ENCODE results near the gene RGS7.

Gene RGS7

DNA sequence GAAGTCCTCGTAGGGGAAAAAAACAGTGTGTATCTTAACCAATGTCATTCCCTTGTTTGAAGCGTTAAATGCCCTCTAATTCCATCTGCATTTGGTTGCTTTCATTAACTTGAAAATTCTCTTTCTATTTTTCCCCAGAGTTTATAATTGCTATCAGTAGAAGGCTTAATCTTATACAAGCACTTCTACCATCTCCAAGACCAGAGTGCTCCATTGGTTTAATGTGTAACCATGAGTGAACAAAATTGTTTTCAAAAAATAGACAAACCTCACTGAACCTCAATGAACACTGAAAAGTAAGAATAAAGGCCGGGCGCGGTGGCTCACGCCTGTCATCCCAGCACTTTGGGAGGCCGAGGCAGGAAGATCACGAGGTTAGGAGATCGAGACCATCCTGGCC is 141.3 kb downstream of the RGS7 start:
- 83 to 98% methylated on average over 2 to 7 of the region's 9 CpGs for WGBS, 2 experiments (ENCODE audit: insufficient coverage in 2 of 2)
- Histone ChIP-seq H3K27ac (ENCODE audit: low read depth, low read length, severe bottlenecking) (no peak overlapping the region), H3K36me3 (ENCODE audit: control insufficient read depth, insufficient read depth, low read length) (no peaks in the 10 kb centered on the region), H3K4me1 (ENCODE audit: control insufficient read depth, insufficient read depth, low read length, poor library complexity, severe bottlenecking) (no peaks in the 10 kb centered on the region), H3K9me3 (ENCODE audit: control insufficient read depth, low read length) (no peaks in the 10 kb centered on the region), H3K4me3 (ENCODE audit: extremely low read depth, insufficient read depth, low read length, poor library complexity, severe bottlenecking) (no peak overlapping the region)

DNA sequence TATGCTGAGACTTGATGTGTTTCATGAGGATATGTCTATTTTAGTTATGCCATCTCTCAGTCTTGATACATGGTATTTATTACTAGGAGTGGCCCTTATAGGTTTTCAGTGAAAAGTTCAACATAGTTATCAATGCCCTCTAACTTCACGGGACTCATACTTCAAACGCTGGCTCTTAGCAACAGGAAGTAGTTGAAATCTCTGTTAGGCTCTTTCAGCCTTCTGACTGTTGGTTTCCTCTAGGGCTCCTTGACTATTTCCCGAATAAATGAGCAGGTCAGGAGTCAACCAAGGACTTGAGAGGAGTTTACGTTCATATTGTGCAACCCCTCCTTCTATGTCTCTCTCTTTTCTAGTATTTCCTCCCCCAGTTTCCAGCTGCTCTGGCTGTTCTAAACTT is 141.8 kb downstream of the RGS7 start:
- H3K27ac ChIP-seq (ENCODE audit: low read depth, low read length, severe bottlenecking) = no peak overlapping the region

DNA sequence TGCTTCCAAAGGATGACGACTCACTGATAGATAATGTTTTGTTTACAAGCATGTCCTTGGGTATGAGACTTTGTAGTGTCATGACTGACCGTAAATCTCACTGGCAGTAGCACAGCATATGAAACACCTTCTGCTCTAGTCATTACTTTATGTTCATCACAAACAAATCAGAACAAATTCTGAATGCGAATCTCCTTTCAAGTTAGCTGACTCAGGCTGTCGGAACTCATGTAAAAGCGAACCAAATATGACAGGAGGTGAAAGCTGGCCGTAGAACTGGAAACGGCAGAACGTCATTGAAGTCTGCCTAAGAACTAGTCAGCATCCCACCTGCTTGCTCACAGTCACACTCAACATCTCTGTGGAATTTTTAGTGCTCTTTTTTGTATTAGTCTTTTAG is 143.9 kb downstream of the RGS7 start:
- Histone ChIP-seq H3K4me3 (ENCODE audit: extremely low read depth, insufficient read depth, low read length, poor library complexity, severe bottlenecking) (no peak overlapping the region), H3K4me1 (ENCODE audit: control insufficient read depth, insufficient read depth, low read length, poor library complexity, severe bottlenecking) (no peaks in the 10 kb centered on the region), H3K9me3 (ENCODE audit: control insufficient read depth, low read length) (no peaks in the 10 kb centered on the region), H3K36me3 (ENCODE audit: control insufficient read depth, insufficient read depth, low read length) (no peaks in the 10 kb centered on the region), H3K27ac (ENCODE audit: low read depth, low read length, severe bottlenecking) (no peak overlapping the region)
- 93 to 96% methylated on average over 5 to 6 of the region's 8 CpGs for WGBS, 2 experiments (ENCODE audit: insufficient coverage in 2 of 2)

More for the DNA sequence above, 141.8 kb downstream of the RGS7 start:
- Histone ChIP-seq H3K36me3 (ENCODE audit: control insufficient read depth, insufficient read depth, low read length) (no peaks in the 10 kb centered on the region), H3K9me3 (ENCODE audit: control insufficient read depth, low read length) (no peaks in the 10 kb centered on the region), H3K4me3 (ENCODE audit: extremely low read depth, insufficient read depth, low read length, poor library complexity, severe bottlenecking) (no peak overlapping the region), H3K4me1 (ENCODE audit: control insufficient read depth, insufficient read depth, low read length, poor library complexity, severe bottlenecking) (no peaks in the 10 kb centered on the region)
- WGBS, 2 experiments (ENCODE audit: insufficient coverage in 2 of 2) = 82 to 86% methylated on average over 2 to 4 of the region's 4 CpGs

DNA sequence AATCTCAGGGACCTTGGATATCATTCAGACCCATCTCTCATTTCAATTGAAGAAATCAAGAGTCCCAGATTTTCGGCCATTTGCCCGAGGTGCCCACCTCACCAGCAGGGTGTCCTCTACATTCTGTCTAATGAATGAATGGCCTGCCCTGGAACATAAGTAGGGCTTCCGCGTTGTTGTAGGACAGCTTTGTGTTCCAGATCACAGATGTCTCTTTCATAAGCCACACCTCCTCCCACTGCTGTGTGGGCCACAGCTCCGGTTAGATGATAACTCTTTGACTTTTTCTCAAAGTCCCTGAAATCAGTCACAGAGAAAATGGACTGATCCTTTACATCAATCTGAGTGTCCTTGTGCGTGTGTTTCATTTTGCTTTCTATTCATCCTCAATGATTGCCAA is 144.4 kb downstream of the RGS7 start:
- H3K27ac ChIP-seq (ENCODE audit: low read depth, low read length, severe bottlenecking) = no peak overlapping the region
- H3K36me3 ChIP-seq (ENCODE audit: control insufficient read depth, insufficient read depth, low read length) = no peaks in the 10 kb centered on the region
- no peak overlapping the region for H3K4me3 ChIP-seq (ENCODE audit: extremely low read depth, insufficient read depth, low read length, poor library complexity, severe bottlenecking)
- 82 to 92% methylated on average over 5 to 6 of the region's 6 CpGs for WGBS, 2 experiments (ENCODE audit: insufficient coverage in 2 of 2)
- H3K4me1 ChIP-seq (ENCODE audit: control insufficient read depth, insufficient read depth, low read length, poor library complexity, severe bottlenecking) = no peaks in the 10 kb centered on the region
- H3K9me3 ChIP-seq (ENCODE audit: control insufficient read depth, low read length) = no peaks in the 10 kb centered on the region

DNA sequence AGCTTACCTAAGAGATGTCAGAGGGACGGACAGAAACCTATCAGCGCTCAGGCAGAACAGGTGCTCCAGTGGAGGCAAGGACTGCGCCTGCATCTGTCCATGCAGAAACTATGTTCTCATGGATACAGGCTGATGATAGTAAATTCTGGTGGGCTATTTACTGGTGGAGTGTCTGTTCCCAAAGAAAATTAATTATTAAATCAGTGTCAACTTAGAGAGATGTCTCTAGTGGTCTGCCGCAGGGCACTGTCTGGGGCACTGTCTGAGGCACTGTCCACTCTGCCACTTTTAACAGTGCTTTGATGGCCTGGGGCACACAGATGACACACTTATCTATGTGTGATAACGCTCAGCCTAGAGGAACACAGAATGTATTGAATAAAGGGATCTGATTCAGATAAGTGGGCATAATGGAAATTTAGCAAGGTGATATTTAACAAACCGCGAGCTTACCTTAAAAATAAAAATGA is 148.1 kb downstream of the RGS7 start:
- WGBS, 2 experiments (ENCODE audit: insufficient coverage in 2 of 2) = 93 to 98% methylated on average over 4 of the region's 7 CpGs
- Histone ChIP-seq H3K27ac (ENCODE audit: low read depth, low read length, severe bottlenecking) (no peak overlapping the region), H3K4me1 (ENCODE audit: control insufficient read depth, insufficient read depth, low read length, poor library complexity, severe bottlenecking) (no peaks in the 10 kb centered on the region), H3K36me3 (ENCODE audit: control insufficient read depth, insufficient read depth, low read length) (no peaks in the 10 kb centered on the region), H3K9me3 (ENCODE audit: control insufficient read depth, low read length) (no peaks in the 10 kb centered on the region), H3K4me3 (ENCODE audit: extremely low read depth, insufficient read depth, low read length, poor library complexity, severe bottlenecking) (no peak overlapping the region)

DNA sequence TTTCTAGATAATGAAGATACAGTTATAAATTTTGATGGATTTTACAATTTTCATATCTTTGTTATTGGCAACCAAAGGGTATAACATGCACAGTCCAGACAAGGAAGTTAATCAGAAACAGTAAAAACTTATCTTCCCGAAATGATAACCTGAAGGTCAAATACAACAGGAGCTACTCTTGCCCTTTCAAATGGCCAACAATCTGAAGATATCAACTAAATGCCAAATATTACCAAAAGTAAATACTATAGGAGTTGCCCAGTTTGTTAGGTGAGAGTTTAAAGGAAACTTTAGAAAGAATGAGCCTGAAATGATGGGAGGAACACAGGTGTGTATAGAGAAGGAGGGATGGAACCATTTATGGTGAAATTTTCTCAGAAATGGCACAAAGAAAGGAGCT is 153.2 kb downstream of the RGS7 start:
- H3K36me3 ChIP-seq (ENCODE audit: control insufficient read depth, insufficient read depth, low read length) = no peaks in the 10 kb centered on the region
- WGBS, 2 experiments (ENCODE audit: insufficient coverage in 2 of 2) = 100% methylated on average over 1 of the region's 1 CpG; no CpG with 5 or more reads in 1 of the 2 experiments
- no peak overlapping the region for H3K27ac ChIP-seq (ENCODE audit: low read depth, low read length, severe bottlenecking)

DNA sequence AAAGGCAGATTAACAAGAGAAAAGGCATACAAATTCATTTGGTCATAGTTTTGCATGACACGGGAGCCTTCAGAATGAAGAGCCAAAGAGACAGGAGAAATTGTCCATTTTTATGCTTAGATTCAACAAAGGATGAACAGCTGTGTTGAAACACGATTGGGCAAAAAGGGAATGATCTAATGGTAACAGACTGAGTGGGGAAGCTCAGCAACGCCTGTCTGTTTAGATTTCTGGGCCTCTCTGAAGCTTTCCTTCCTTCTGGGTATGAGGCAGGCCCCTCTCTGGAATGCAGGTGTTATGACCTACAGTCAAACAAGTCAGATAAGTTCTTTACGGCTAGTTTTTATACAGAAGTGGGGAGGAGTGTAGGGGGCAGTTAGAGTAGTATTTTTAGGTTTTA is 154.6 kb downstream of the RGS7 start:
- Histone ChIP-seq H3K9me3 (ENCODE audit: control insufficient read depth, low read length) (no peaks in the 10 kb centered on the region), H3K4me1 (ENCODE audit: control insufficient read depth, insufficient read depth, low read length, poor library complexity, severe bottlenecking) (no peaks in the 10 kb centered on the region), H3K4me3 (ENCODE audit: extremely low read depth, insufficient read depth, low read length, poor library complexity, severe bottlenecking) (no peak overlapping the region), H3K36me3 (ENCODE audit: control insufficient read depth, insufficient read depth, low read length) (no peaks in the 10 kb centered on the region), H3K27ac (ENCODE audit: low read depth, low read length, severe bottlenecking) (no peak overlapping the region)
- 45 to 47% methylated on average over 4 of the region's 4 CpGs for WGBS, 2 experiments (ENCODE audit: insufficient coverage in 2 of 2)

More for the DNA sequence above, 153.2 kb downstream of the RGS7 start:
- no peaks in the 10 kb centered on the region for H3K9me3 ChIP-seq (ENCODE audit: control insufficient read depth, low read length)
- H3K4me1 ChIP-seq (ENCODE audit: control insufficient read depth, insufficient read depth, low read length, poor library complexity, severe bottlenecking) = no peaks in the 10 kb centered on the region
- no peak overlapping the region for H3K4me3 ChIP-seq (ENCODE audit: extremely low read depth, insufficient read depth, low read length, poor library complexity, severe bottlenecking)

DNA sequence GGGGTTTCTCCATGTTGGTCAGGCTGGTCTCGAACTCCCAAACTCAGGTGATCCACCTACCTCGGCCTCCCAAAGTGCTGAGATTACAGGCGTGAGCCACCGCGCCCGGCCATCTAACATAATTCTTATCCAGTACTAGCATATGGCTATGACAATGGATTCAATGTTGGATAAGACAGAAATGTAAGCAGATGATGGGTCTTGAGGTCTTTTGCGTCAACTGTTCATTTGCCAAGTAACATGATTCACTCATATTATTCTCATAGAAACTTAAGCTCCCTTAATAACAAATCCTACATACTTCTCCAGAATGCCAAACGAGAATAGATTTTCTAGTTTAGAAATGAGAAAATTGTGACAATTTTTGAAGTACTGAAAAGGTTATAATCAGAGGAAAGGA is 170.3 kb downstream of the RGS7 start:
- WGBS, 2 experiments (ENCODE audit: insufficient coverage in 2 of 2) = 92% methylated on average over 2 of the region's 8 CpGs; no CpG with 5 or more reads in 1 of the 2 experiments
- Histone ChIP-seq H3K4me3 (ENCODE audit: extremely low read depth, insufficient read depth, low read length, poor library complexity, severe bottlenecking) (no peak overlapping the region), H3K4me1 (ENCODE audit: control insufficient read depth, insufficient read depth, low read length, poor library complexity, severe bottlenecking) (no peaks in the 10 kb centered on the region), H3K36me3 (ENCODE audit: control insufficient read depth, insufficient read depth, low read length) (no peaks in the 10 kb centered on the region), H3K9me3 (ENCODE audit: control insufficient read depth, low read length) (no peaks in the 10 kb centered on the region), H3K27ac (ENCODE audit: low read depth, low read length, severe bottlenecking) (no peak overlapping the region)

DNA sequence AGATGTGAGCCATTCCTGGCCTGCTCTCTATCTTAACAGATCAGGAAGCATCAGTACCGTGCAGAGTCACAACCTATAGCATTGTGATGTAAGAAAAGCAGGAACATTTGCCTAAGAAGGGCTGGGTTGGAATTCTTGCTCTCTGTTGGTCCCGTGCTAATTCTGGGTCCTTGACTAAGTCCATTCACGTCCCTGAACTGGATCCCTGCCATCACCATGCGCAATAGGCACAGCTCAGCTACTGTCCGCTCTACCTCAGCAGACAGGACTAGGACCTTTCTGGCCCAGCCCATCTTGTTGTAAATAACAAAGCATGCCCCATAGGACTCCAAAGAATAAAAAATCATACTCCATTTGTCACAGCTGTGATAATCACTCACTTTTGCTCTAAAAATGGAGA is 175.0 kb downstream of the RGS7 start:
- no peaks in the 10 kb centered on the region for H3K9me3 ChIP-seq (ENCODE audit: control insufficient read depth, low read length)
- WGBS, 2 experiments (ENCODE audit: insufficient coverage in 2 of 2) = 88 to 95% methylated on average over 5 of the region's 5 CpGs
- H3K36me3 ChIP-seq (ENCODE audit: control insufficient read depth, insufficient read depth, low read length) = no peaks in the 10 kb centered on the region
- H3K4me1 ChIP-seq (ENCODE audit: control insufficient read depth, insufficient read depth, low read length, poor library complexity, severe bottlenecking) = no peaks in the 10 kb centered on the region
- H3K27ac ChIP-seq (ENCODE audit: low read depth, low read length, severe bottlenecking) = no peak overlapping the region
- H3K4me3 ChIP-seq (ENCODE audit: extremely low read depth, insufficient read depth, low read length, poor library complexity, severe bottlenecking) = no peak overlapping the region

DNA sequence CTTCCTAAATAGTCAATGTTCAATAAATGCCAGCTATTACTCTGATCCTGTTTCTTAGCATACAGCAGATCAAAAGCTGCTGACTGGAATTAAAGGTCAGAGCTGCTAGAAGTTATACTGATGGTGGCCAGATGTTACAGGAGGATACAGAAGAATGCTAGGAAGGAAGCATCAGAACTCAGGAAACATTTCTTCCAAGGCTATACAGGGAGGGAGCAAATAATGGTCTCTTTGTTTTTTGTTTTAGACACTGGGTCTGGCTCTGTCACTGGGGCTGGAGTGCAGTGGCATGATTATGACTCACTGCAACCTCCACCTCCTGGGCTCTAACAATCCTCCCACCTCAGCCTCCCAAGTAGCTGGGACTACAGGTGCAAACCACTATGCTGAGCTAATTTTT is 175.5 kb downstream of the RGS7 start:
- no peaks in the 10 kb centered on the region for H3K4me1 ChIP-seq (ENCODE audit: control insufficient read depth, insufficient read depth, low read length, poor library complexity, severe bottlenecking)

DNA sequence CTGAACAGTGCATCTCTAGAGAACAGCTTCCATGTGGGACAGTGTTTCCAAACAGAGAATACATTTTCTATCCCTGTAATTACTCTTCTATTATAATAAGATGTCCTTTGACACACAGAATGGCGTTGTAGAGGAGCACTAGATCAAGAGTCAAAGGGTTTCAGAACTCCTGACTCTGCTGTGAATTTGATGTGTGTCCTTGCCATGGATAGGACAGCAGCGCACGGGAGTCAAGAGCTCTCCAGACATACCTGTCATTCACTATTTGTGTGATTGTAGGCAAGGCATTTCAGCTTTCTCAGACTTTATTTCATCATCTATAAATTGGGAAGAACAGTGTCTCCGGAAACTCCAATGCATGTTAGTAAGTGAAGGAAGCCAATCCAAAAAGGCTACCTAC is 176.4 kb downstream of the RGS7 start:
- H3K36me3 ChIP-seq (ENCODE audit: control insufficient read depth, insufficient read depth, low read length) = no peaks in the 10 kb centered on the region
- no peak overlapping the region for H3K4me3 ChIP-seq (ENCODE audit: extremely low read depth, insufficient read depth, low read length, poor library complexity, severe bottlenecking)
- 70% methylated on average over 2 of the region's 4 CpGs; no CpG with 5 or more reads in 1 of the 2 experiments for WGBS, 2 experiments (ENCODE audit: insufficient coverage in 2 of 2)
- H3K9me3 ChIP-seq (ENCODE audit: control insufficient read depth, low read length) = no peaks in the 10 kb centered on the region
- no peak overlapping the region for H3K27ac ChIP-seq (ENCODE audit: low read depth, low read length, severe bottlenecking)
- no peaks in the 10 kb centered on the region for H3K4me1 ChIP-seq (ENCODE audit: control insufficient read depth, insufficient read depth, low read length, poor library complexity, severe bottlenecking)

More for the DNA sequence above, 175.5 kb downstream of the RGS7 start:
- no peaks in the 10 kb centered on the region for H3K36me3 ChIP-seq (ENCODE audit: control insufficient read depth, insufficient read depth, low read length)
- H3K27ac ChIP-seq (ENCODE audit: low read depth, low read length, severe bottlenecking) = no peak overlapping the region
- no peaks in the 10 kb centered on the region for H3K9me3 ChIP-seq (ENCODE audit: control insufficient read depth, low read length)
- no peak overlapping the region for H3K4me3 ChIP-seq (ENCODE audit: extremely low read depth, insufficient read depth, low read length, poor library complexity, severe bottlenecking)
